Activated T-cell treated with anti-CD3 and anti-CD28 coated beads for 24 hours (primary cell): ENCODE data around the gene MUC20.
A peak's percentile ranks its signal among the peaks of the same experiment; 100 is the strongest.
"Not testable (repeated sequence)": the region's sequence is repeated elsewhere in the genome, so short reads cannot be mapped to it uniquely, and the experiment has no call there.

Experiments used
- DNase-seq: peaks from one replicate; pipeline ENCODE4 v3.0.0-alpha.2; 2020; ENCODE audit warnings: low read depth

Gene MUC20

DNA sequence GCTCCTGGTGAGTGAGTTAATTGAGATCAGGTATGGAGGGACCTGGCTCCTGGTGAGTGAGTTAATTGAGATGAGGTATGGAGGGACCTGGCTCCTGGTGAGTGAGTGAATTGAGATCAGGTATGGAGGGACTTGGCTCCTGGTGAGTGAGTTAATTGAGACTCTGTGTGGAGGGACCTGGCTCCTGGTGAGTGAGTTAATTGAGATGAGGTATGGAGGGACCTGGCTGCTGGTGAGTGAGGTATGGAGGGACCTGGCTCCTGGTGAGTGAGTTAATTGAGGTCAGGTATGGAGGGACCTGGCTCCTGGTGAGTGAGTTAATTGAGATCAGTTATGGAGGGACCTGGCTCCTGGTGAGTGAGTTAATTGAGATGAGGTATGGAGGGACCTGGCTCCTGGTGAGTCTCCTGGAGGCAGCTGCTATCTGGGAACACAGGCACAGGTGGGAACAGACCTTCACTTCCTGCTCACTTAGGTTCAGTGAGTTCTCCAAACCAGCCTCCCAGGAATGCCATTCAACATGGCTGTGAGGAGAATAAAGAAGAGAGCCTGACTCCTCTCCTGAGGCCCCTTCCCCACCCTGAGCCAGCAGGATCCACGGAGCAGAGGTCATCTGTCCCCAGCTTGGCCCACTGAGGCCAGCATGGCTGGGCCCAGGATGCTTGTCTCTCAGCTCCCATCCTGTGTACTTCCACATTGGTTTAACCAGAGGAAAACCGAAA lies 9.5 kb upstream of the MUC20 start:
- not testable (repeated sequence) for DNase-seq

DNA sequence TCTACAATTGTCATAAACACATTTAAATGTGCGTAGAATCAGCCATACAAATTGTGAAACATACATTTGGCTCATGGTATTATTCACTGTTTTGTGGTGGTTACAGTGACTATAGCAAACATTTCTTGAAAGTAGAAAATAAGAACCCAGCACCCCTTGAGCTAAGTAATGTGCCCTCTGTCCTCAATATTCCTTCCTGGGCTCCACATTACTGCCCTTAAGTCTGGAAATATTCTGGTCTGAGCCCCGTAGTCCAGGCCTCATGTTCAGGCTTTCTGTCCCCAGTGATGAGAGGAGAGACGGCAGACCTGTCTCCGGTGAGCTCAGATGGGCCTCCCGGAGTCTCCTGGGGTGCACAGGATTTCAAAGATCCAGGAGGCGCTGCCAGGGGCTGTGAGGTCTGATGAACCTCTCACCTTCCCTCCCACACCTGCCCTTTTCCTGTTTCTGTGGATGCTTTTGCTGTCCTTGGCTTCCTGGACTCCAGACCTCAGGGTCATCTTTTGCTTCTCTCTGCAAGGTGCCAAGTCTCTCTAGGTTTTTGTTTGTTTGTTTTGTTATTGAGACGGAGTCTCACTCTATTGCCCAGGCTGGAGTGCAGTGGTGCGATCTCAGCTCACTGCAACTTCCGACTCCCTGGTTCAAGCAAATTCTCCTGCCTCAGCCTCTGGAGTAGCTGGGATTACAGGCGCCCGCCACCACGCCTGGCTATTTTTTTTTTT lies 8.8 kb upstream of the MUC20 start:
- DNase-seq = no peak

DNA sequence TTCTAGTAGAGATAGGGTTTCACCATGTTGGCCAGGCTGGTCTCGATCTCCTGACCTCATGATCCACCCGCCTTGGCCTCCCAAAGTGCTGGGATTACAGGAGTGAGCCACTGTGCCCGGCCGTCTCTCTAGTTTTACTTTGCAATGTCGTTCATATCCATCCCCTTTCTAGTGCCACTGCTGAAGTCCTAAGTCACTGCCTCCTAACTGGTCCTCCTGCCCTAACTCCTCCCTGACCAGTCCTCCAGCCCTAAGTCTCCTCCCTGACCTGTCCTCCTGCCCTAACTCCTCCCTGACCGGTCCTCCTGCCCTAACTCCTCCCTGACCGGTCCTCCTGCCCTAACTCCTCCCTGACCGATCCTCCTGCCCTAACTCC lies 8.3 kb upstream of the MUC20 start:
- DNase-seq = not testable (repeated sequence)

DNA sequence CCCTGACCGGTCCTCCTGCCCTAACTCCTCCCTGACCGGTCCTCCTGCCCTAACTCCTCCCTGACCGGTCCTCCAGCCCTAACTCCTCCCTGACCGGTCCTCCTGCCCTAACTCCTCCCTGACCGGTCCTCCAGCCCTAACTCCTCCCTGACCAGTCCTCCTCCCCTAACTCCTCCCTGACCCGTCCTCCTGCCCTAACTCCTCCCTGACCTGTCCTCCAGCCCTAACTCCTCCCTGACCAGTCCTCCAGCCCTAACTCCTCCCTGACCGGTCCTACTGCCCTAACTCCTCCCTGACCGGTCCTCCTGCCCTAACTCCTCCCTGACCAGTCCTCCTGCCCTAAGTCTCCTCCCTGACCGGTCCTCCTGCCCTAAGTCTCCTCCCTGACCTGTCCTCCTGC lies 7.6 kb upstream of the MUC20 start:
- not testable (repeated sequence) for DNase-seq

DNA sequence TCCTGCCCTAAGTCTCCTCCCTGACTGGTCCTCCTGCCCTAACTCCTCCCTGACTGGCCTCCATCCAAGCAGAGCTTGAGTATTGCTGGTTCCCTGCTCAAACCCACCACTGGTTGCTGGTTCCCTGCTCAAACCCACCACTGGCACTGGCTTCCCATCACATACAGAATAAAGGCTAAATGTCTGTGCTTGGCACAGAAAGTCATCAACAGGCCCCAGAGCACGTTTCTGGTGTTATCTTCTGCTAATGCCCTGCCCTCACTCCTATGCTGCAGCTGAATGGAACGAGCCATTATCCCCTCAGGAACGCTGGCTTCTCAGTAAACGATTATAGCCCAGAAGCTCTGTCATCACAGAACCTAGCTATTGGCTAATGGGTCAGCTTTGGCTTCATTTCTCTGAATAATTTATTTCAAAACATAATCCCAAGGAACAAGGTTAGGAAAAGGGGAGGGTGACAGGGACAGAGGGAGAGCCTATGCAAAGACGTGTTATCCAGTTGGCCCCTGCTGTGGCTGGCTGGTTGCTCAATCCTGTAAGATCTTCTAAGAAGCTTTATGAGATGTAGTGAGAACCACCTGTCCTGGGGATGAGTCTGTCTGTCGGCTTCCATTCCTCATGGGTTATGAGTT lies 6.3 kb upstream of the MUC20 start:
- DNase-seq = no peak

DNA sequence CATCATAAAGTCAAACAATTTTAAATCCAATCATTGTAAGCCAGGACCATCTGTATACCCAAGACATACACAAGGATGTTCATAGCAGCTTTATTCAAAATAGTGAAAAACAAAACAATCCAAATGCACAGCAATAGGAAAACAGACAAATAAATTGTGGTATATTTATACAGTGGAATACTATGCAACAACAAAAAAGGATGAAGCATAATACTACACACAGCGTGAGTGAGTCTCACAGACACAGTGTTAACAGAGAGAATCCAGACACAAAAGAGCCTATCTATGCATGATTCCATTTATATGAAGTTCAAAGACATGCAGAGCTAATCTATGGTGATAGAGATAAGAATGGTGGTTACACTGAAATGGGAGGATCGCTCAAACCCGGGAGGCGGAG lies 5.6 kb upstream of the MUC20 start:
- no peak for DNase-seq

DNA sequence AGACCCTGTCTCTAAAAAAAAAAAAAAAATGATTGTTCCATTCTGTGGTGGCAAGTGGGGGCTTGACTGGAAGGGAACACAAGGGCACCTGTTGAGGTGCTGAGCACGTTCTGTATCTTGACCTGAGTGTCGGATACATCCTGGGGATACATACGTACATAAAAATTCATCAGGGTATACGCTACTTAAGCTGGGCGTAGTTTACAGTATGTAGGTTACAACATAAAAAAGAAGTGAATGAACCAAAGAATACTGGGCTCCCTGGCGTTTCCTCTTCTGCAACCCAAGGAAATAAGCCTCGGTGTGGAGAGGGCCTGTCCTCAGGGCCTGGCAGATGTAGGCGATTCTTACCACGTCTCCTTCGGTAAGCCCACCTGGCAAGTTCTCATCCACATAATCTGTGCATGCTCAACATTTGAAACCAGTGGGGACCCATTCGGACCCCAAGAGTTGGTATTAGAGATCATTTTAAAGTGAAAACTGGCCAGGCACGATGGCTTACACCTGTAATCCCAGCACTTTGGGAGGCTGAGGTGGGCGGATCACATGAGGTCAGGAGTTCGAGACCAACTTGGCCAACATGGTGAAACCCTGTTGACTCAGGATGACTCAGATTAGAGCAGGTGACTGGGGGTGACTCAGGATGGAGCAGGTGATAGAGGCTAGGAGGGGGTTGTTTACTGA lies 5.1 kb upstream of the MUC20 start:
- peak; percentile 23 for DNase-seq

DNA sequence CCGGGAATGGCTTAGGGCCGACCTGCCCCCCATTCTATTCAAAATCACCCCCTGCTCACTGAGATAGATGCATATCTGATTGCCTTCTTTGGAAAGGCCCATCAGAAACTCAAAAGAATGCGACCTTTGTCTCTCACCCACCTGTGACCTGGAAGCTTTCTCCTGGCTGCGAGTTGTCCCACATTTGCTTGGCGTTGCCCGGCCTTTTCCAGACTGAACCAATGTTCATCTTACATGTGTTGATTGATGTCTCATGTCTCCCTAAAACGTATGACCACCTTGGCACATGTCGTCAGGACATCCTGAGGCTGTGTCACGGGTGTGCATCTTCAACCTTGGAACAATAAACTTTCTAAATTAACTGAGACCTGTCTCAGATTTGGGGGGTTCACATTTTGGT lies 3.4 kb upstream of the MUC20 start:
- DNase-seq = no peak

DNA sequence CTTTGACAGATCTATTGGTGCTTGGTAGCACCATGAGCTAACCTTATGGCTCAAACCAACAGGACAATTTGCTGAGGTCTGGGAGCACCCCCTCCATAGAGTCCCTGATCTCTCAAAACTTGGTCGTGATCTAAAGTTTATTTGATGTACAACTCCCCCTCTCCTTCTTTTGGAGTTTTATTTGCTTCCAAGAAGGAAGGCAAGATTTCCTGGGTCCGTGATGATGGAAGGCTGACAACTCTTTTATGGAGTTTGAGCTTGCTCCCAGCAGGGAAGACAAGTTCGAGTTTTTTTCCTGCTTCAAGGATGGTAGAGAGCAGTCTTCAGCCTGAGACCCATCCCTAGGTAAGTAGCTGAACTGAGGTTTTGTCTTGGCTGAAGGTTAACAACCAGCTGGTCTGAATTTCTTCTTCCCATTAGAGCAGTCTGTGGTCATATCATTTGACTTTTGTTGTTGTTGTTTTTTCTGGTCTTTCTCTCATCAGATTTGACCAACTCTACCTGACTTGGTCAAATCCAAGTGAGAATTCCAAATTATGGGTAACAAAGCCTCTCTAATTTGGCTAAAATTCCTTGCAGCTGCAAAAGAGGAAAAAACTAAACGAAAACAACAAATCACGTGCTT lies 2.8 kb upstream of the MUC20 start:
- no peak for DNase-seq

DNA sequence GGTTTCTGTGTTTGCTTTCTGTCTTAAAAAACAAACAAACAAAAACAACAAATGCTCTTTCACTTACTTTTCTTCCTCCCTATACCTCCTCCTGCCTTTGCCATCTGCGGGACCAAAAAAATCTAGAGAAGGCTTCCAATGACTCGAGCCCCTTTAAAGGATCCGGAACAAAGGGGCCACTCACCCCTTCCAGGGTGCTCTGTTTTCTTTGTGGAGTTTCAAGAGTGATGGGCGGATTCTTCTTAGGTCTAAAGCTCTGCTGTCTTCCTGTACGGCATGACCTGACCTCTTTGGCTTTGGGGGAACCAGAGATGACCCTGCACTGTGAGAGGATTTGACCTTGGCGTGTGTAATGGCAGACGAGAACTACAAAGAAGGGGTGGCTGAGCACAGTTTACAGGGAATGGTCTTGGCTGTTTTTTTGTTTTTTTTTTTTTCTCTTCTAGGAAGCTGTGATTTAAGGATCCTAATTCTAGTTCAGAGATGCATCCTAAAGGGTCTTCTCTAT lies 2.2 kb upstream of the MUC20 start:
- no peak for DNase-seq

DNA sequence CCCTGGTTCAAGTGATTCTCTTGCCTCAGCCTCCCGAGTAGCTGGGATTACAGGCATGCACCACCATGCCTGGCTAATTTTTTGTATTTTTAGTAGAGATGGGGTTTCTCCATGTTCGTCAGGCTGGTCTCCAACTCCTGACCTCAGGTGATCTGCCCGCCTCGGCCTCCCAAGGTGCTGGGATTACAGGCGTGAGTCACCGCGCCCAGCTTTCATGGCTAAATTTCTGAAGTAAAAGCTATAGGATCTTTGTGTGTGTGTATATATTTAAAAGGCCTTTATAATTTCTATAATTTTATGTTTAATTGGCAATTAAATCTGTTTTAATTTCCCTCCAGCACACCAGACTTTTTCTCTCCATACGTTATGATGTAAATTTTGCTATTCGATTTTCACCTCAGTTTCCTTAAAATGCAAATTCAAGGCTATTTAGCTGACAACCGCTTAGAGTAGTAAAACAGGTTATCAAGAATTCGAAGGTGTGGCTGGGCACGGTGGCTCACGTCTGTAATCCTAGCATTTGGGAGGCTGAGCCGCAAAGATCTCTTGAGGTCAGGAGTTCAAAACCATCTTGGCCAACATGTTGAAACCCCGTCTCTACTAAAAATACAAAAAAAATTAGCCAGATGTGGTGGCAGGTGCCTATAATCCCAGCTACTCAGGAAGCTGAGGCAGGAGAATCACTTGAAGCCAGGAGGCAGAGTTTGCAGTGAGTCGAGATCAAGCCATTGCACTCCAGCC lies 1.1 kb upstream of the MUC20 start:
- not testable (repeated sequence) for DNase-seq

DNA sequence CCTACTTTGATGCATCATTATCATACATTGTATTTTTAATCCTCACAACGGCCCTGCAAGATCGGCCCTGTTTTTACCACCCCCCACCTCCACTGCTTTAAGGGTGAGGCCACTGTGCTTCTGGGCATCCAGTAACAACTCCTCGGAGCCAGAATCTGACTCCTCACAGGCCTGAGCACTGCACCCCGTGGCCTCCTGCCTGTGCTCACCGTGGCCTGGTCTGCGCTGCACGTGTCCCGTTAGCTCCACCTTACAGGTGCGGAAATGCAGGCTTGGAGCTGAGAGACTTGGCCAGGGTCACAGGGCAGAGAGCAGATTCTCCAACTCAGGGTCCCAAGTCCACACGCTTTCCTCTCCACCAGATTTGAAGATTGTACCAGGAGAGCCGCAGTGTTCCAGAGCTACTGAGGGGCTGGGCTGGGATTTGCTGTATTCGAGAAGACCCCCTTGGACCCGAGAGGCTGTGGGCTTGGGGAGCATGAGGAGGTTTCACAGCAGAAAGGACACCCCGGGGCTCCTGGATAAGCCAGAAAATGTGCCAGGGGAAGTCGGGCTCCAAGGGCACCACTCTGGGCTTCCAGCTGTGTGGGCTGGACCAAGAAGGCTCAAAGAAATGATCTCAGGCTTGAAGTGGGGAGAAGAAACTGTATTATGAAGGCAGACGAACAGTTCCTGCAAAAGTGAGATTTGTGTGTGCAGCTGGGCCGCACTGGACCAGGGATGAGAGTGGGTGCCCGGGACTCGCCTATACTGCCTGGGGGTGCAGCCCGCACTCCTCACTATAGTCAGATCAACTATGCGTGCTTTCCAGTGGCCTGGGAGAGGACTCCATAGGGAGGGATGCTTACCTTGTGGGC lies 1.6 kb downstream of the MUC20 start:
- not testable (repeated sequence) for DNase-seq

DNA sequence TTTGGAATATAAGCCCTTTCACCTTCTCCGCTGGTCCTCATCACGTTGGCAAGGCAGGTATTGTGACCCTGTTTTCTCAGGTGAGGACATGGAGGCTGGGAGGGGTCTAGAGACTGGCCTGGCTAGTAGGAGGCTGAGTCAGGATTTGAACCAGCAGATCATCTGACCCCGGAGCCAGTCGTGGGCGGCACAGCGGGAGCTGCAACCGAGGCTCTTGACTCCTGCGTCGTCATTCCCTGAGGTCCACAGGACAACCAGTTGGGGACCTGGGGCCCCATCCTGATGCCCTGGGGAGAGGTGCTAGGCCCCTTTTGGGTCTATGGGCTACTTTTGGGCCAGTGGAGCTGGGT lies 2.2 kb downstream of the MUC20 start:
- DNase-seq = not testable (repeated sequence)

DNA sequence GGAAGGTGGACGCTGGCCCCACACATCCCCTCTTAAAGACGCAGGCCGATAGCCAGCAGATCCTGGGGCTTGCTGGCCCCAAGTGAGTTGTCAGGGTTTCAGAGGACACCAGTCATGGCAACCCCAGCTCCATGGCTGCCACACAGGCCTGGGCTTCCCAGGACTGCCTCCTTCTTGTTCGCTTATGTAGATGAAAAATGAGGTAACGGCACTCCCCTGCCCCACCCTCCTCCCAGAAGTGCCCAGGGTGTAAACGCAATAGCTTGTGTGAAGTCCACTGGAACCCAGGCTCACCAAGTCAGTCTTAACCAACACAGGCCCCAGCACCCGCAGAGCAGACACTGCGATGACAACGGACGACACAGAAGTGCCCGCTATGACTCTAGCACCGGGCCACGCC lies 3.6 kb downstream of the MUC20 start:
- not testable (repeated sequence) for DNase-seq

DNA sequence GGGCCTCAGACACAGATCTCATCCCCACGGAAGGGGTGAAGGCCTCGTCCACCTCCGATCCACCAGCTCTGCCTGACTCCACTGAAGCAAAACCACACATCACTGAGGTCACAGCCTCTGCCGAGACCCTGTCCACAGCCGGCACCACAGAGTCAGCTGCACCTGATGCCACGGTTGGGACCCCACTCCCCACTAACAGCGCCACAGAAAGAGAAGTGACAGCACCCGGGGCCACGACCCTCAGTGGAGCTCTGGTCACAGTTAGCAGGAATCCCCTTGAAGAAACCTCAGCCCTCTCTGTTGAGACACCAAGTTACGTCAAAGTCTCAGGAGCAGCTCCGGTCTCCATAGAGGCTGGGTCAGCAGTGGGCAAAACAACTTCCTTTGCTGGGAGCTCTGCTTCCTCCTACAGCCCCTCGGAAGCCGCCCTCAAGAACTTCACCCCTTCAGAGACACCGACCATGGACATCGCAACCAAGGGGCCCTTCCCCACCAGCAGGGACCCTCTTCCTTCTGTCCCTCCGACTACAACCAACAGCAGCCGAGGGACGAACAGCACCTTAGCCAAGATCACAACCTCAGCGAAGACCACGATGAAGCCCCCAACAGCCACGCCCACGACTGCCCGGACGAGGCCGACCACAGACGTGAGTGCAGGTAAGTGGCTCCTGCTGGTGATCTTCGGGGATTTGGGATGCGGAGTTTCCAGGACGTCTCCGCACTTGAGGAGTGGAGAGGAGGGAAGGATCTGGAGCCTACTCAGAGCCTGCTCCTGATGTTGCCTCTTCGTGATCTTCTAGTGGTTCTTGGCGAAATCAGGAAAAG lies 5.3 kb downstream of the MUC20 start:
- not testable (repeated sequence) for DNase-seq

DNA sequence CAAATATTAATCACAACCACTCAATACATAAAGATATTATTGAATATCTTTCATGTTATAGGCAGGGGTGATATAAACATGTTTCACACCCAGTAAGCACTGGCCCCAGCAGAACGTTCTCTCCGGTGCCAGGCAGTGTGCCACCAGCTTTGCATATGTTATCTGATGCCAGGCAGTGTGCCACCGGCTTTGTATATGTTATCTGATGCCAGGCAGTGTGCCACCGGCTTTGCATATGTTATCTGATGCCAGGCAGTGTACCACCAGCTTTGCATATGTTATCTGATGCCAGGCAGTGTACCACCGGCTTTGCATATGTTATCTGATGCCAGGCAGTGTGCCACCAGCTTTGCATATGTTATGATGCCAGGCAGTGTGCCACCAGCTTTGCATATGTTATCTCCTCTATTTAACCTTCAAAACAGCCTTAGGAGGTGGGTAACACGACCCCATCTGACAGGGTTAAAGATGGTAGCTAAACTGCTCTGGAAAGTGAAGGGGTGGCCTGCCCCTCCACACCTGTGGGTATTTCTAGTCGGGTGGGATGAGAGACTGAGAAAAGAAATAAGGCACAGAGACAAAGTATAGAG lies 6.9 kb downstream of the MUC20 start:
- no peak for DNase-seq

DNA sequence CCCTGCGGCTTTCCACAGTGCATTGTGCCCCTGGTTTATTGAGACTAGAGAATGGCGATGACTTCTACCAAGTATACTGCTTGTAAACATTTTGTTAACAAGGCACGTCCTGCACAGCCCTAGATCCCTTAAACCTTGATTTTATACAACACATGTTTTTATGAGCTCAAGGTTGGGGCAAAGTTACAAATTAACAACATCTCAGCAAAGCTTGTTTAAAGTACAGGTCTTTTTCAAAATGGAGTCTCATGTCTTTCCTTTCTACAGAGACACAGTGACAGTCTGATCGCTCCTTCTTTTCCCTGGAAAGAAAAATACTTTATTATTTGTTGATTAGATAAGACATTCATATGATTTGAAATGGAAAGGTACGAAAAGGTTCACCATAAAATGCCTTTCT lies 8.0 kb downstream of the MUC20 start:
- not testable (repeated sequence) for DNase-seq

DNA sequence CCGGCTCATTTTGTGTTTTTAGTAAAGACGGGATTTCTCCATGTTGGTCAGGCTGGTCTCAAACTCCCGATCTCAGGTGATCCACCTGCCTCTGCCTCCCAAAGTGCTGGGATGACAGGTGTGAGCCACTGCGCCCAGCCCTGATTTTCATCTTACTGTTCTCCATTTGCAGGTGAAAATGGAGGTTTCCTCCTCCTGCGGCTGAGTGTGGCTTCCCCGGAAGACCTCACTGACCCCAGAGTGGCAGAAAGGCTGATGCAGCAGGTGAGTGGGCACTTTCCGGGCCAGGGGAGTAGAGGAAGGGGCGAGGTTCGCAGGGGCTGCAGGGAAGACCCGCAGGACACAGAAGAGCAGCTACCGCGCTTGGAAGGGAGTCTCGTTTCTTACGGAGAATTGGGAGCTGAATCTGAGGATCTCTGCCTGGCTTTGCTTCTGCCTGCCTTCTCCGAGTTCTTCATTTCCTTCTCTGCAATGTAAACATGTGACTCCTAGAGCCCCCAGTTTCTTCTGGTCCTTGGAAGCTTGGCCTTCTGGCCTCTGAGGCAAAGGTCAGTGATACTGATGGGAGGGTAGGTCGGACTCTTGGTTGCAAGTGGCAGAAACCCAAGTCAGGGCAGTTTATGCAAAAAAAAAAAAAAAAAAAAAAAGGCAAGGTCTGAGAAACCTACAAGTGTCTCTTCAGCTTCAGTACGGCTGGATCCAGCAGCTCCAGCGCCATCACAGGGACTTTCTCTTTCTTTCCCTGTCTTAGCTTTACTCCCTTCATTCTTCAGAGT lies 8.9 kb downstream of the MUC20 start:
- no peak for DNase-seq
